ENCODE results near the gene EXOC7. TPM values are rescaled to one million over a fixed set of nuclear protein-coding genes. Genes with fewer than 3 reads are reported as not detected.
A peak's percentile ranks its signal among the peaks of the same experiment; 100 is the strongest.
"Not testable (repeated sequence)": the region's sequence is repeated elsewhere in the genome, so short reads cannot be mapped to it uniquely, and the experiment has no call there.

EXOC7 gene
- total and polyA plus RNA-seq, 10 donors, result 26.2 to 128 (median 90.8) TPM

GRCh38 chr17:76078860-76079534 lies 24.6 kb downstream of the EXOC7 start, which contains the start of gene ZACN:
Gene ZACN, plus strand, starts transcription at chr17:76079182. Its CDS starts 83 bp downstream, at chr17:76079265.
- peaks cover 31 to 66% (median 41%) of the 10 kb centered on the region in 6 donors for H3K4me1 ChIP-seq
- intact Hi-C loops (cut with DNase I; ENCODE audit: low total_unique reads), result no loop called here
- WGBS, 5 donors, result 65 to 71% (median 69%) methylated on average over 15 to 17 of the region's 17 CpGs

GRCh38 chr17:76078370-76078769 lies 25.2 kb downstream of the EXOC7 start:
- intact Hi-C loops (cut with DNase I; ENCODE audit: low total_unique reads); H3K27ac ChIP-seq; H3K4me3 ChIP-seq; DNase-seq; H3K9me3 ChIP-seq: not testable (repeated sequence)
- Histone ChIP-seq H3K27me3 (replicated peaks in 1 of 7) (peaks cover 16 to 74% (median 64%) of the 10 kb centered on the region in 7 donors), H3K36me3 (peaks cover 0 to 22% (median 12%) of the 10 kb centered on the region in 6 donors), H3K4me1 (peaks cover 31 to 70% (median 44%) of the 10 kb centered on the region in 6 donors)
- 39 to 61% (median 56%) methylated on average over 5 of the region's 5 CpGs for whole genome bisulfite sequencing, 5 donors

More at GRCh38 chr17:76078860-76079534, 24.6 kb downstream of the EXOC7 start, which contains the start of gene ZACN:
- Histone ChIP-seq H3K27me3 (replicated peaks in 1 of 7) (peaks cover 15 to 68% (median 58%) of the 10 kb centered on the region in 7 donors), H3K36me3 (peaks cover 0 to 28% (median 18%) of the 10 kb centered on the region in 6 donors), H3K4me3 (no peak within 1 kb of the TSS), H3K27ac (no peak within 1 kb of the TSS), H3K9me3 (no peaks in the 10 kb centered on the region)
- TF ChIP-seq POLR2A (IDR thresholded peaks at IDR 0.05) (no peak), POLR2AphosphoS5 (IDR thresholded peaks at IDR 0.05) (peak in 2 of 3 donors; percentile 23 to 56), CTCF (IDR thresholded peaks at IDR 0.05 in 8 of 11, conservative IDR thresholded peaks at IDR 0.05 in 3 of 11) (no peak)
- DNase-seq, result no peak

DNA sequence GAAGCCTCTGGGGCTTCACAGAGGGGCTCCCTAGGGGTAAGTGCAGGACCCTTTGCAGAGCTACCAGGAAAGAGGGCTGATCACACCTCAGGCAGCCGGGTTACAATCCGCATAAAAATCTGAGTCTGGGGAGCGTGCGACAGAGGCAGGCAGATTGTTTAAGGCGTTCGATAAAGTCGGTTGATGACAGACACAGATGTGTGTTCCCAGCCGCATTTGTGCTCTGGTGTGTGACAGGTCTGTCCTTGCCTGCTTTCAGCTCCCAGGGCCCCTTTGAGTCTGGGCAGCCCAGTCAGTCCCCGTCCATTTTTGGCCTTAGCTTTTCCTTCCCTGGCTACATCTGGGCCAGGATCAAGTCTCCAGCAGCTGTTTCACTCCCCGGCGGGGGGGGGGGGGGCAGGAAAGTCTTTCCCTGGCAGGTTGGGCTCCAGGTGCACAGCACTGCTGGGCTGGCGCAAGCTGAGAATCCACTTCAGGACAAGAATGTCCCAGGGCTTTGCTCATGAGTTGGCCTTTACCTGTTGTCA lies 25.9 kb downstream of the EXOC7 start:
- Histone ChIP-seq H3K4me3 (no peak overlapping the region), H3K9me3 (no peaks in the 10 kb centered on the region), H3K27ac (no peak overlapping the region), H3K4me1 (peaks cover 34 to 76% (median 49%) of the 10 kb centered on the region in 6 donors), H3K27me3 (replicated peaks in 1 of 7) (peaks cover 16 to 75% (median 64%) of the 10 kb centered on the region in 7 donors), H3K36me3 (peaks cover 0 to 14% (median 4%) of the 10 kb centered on the region in 6 donors)
- no peak for DNase-seq
- WGBS, 5 donors, result 25 to 37% (median 32%) methylated on average over 10 to 12 of the region's 12 CpGs
- intact Hi-C loops (cut with DNase I; ENCODE audit: low total_unique reads), result no loop called here
- no peak for TF ChIP-seq CTCF (IDR thresholded peaks at IDR 0.05 in 8 of 11, conservative IDR thresholded peaks at IDR 0.05 in 3 of 11)
- no peak for TF ChIP-seq POLR2AphosphoS5 (IDR thresholded peaks at IDR 0.05)
- no peak for TF ChIP-seq POLR2A (IDR thresholded peaks at IDR 0.05)

GRCh38 chr17:76076765-76077583 lies 26.6 kb downstream of the EXOC7 start:
- peak; percentile 80 for DNase-seq
- H3K27me3 ChIP-seq (replicated peaks in 1 of 7), result peaks cover 16 to 75% (median 64%) of the 10 kb centered on the region in 7 donors
- peaks cover 0 to 8% (median under 1%) of the 10 kb centered on the region in 6 donors for H3K36me3 ChIP-seq
- TF ChIP-seq POLR2AphosphoS5 (IDR thresholded peaks at IDR 0.05), result peak; percentile 36 to 76 (median 37)
- TF ChIP-seq POLR2A (IDR thresholded peaks at IDR 0.05), result no peak
- H3K27ac ChIP-seq, result no peak overlapping the region
- intact Hi-C loops (cut with DNase I; ENCODE audit: low total_unique reads), result no loop called here
- H3K4me3 ChIP-seq, result peak overlapping the region in 7 of 8 donors; percentile 14 to 56 (median 19)
- no peaks in the 10 kb centered on the region for H3K9me3 ChIP-seq
- 4 to 13% (median 6%) methylated on average over 8 to 82 of the region's 82 CpGs for WGBS, 5 donors
- H3K4me1 ChIP-seq, result peaks cover 34 to 79% (median 50%) of the 10 kb centered on the region in 6 donors
